ENCODE data around the gene ZRANB1.

Gene ZRANB1

GRCh38 chr10:125008689-125009638 is 67.0 kb downstream of the ZRANB1 start:
- H3K4me1 ChIP-seq (ENCODE audit: control insufficient read depth in 5 of 5, insufficient read depth in 5 of 5, low read length in 5 of 5), result peaks cover 0 to 35% (median 13%) of the 10 kb centered on the region in 5 donors
- no peaks in the 10 kb centered on the region for H3K27me3 ChIP-seq (ENCODE audit: control insufficient read depth in 5 of 5, insufficient read depth in 4 of 5, low read length in 5 of 5)
- H3K36me3 ChIP-seq (ENCODE audit: control insufficient read depth in 5 of 5, insufficient read depth in 5 of 5, low read length in 5 of 5), result peaks cover 0 to 37% (median 17%) of the 10 kb centered on the region in 5 donors
- no peaks in the 10 kb centered on the region for H3K9me3 ChIP-seq (ENCODE audit: control insufficient read depth in 5 of 5, low read length in 5 of 5)
- no peak overlapping the region for H3K27ac ChIP-seq (ENCODE audit: low read depth, low read length)
- H3K9ac ChIP-seq (ENCODE audit: low read length in 5 of 5), result no peak overlapping the region
- H3K4me3 ChIP-seq (ENCODE audit: low read depth in 1 of 5, low read length in 5 of 5), result no peak overlapping the region

- Histone ChIP-seq H3K27me3 (ENCODE audit: control insufficient read depth in 5 of 5, insufficient read depth in 4 of 5, low read length in 5 of 5) (no peaks in the 10 kb centered on the region), H3K4me1 (ENCODE audit: control insufficient read depth in 5 of 5, insufficient read depth in 5 of 5, low read length in 5 of 5) (peaks cover 4 to 41% (median 19%) of the 10 kb centered on the region in 5 donors), H3K9ac (ENCODE audit: low read length in 5 of 5) (no peak overlapping the region), H3K4me3 (ENCODE audit: low read depth in 1 of 5, low read length in 5 of 5) (no peak overlapping the region), H3K27ac (ENCODE audit: low read depth, low read length) (no peak overlapping the region), H3K9me3 (ENCODE audit: control insufficient read depth in 5 of 5, low read length in 5 of 5) (no peaks in the 10 kb centered on the region), H3K36me3 (ENCODE audit: control insufficient read depth in 5 of 5, insufficient read depth in 5 of 5, low read length in 5 of 5) (peaks cover 0 to 30% (median 14%) of the 10 kb centered on the region in 5 donors)
Measured at GRCh38 chr10:125009661-125010161, 67.8 kb downstream of the ZRANB1 start.

GRCh38 chr10:125010362-125010761 is 68.4 kb downstream of the ZRANB1 start:
- peaks cover 0 to 24% (median 11%) of the 10 kb centered on the region in 5 donors for H3K36me3 ChIP-seq (ENCODE audit: control insufficient read depth in 5 of 5, insufficient read depth in 5 of 5, low read length in 5 of 5)
- peaks cover 10 to 48% (median 25%) of the 10 kb centered on the region in 5 donors for H3K4me1 ChIP-seq (ENCODE audit: control insufficient read depth in 5 of 5, insufficient read depth in 5 of 5, low read length in 5 of 5)
- no peaks in the 10 kb centered on the region for H3K9me3 ChIP-seq (ENCODE audit: control insufficient read depth in 5 of 5, low read length in 5 of 5)
- H3K4me3 ChIP-seq (ENCODE audit: low read depth in 1 of 5, low read length in 5 of 5), result no peak overlapping the region
- no peak overlapping the region for H3K9ac ChIP-seq (ENCODE audit: low read length in 5 of 5)
- no peaks in the 10 kb centered on the region for H3K27me3 ChIP-seq (ENCODE audit: control insufficient read depth in 5 of 5, insufficient read depth in 4 of 5, low read length in 5 of 5)
- H3K27ac ChIP-seq (ENCODE audit: low read depth, low read length), result no peak overlapping the region

- no peaks in the 10 kb centered on the region for H3K9me3 ChIP-seq (ENCODE audit: control insufficient read depth in 5 of 5, low read length in 5 of 5)
- H3K27ac ChIP-seq (ENCODE audit: low read depth, low read length), result no peak overlapping the region
- peaks cover 0 to 20% (median 7%) of the 10 kb centered on the region in 5 donors for H3K36me3 ChIP-seq (ENCODE audit: control insufficient read depth in 5 of 5, insufficient read depth in 5 of 5, low read length in 5 of 5)
- H3K4me3 ChIP-seq (ENCODE audit: low read depth in 1 of 5, low read length in 5 of 5), result no peak overlapping the region
- no peak overlapping the region for H3K9ac ChIP-seq (ENCODE audit: low read length in 5 of 5)
- no peaks in the 10 kb centered on the region for H3K27me3 ChIP-seq (ENCODE audit: control insufficient read depth in 5 of 5, insufficient read depth in 4 of 5, low read length in 5 of 5)
- peaks cover 18 to 57% (median 34%) of the 10 kb centered on the region in 5 donors for H3K4me1 ChIP-seq (ENCODE audit: control insufficient read depth in 5 of 5, insufficient read depth in 5 of 5, low read length in 5 of 5)
Measured at GRCh38 chr10:125011171-125011925, 69.4 kb downstream of the ZRANB1 start.

- Histone ChIP-seq H3K4me1 (ENCODE audit: control insufficient read depth in 5 of 5, insufficient read depth in 5 of 5, low read length in 5 of 5) (peaks cover 15 to 57% (median 36%) of the 10 kb centered on the region in 5 donors), H3K27me3 (ENCODE audit: control insufficient read depth in 5 of 5, insufficient read depth in 4 of 5, low read length in 5 of 5) (no peaks in the 10 kb centered on the region), H3K36me3 (ENCODE audit: control insufficient read depth in 5 of 5, insufficient read depth in 5 of 5, low read length in 5 of 5) (peaks cover 0 to 16% (median 7%) of the 10 kb centered on the region in 5 donors), H3K27ac (ENCODE audit: low read depth, low read length) (no peak overlapping the region), H3K4me3 (ENCODE audit: low read depth in 1 of 5, low read length in 5 of 5) (no peak overlapping the region), H3K9ac (ENCODE audit: low read length in 5 of 5) (no peak overlapping the region), H3K9me3 (ENCODE audit: control insufficient read depth in 5 of 5, low read length in 5 of 5) (no peaks in the 10 kb centered on the region)
Measured at GRCh38 chr10:125011926-125012705, 70.2 kb downstream of the ZRANB1 start.

GRCh38 chr10:125012851-125013528 is 71.1 kb downstream of the ZRANB1 start:
- Histone ChIP-seq H3K27me3 (ENCODE audit: control insufficient read depth in 5 of 5, insufficient read depth in 4 of 5, low read length in 5 of 5) (no peaks in the 10 kb centered on the region), H3K27ac (ENCODE audit: low read depth, low read length) (no peak overlapping the region), H3K4me3 (ENCODE audit: low read depth in 1 of 5, low read length in 5 of 5) (no peak overlapping the region), H3K4me1 (ENCODE audit: control insufficient read depth in 5 of 5, insufficient read depth in 5 of 5, low read length in 5 of 5) (peaks cover 20 to 59% (median 39%) of the 10 kb centered on the region in 5 donors), H3K9ac (ENCODE audit: low read length in 5 of 5) (no peak overlapping the region), H3K36me3 (ENCODE audit: control insufficient read depth in 5 of 5, insufficient read depth in 5 of 5, low read length in 5 of 5) (peaks cover 0 to 14% (median 7%) of the 10 kb centered on the region in 5 donors), H3K9me3 (ENCODE audit: control insufficient read depth in 5 of 5, low read length in 5 of 5) (no peaks in the 10 kb centered on the region)

GRCh38 chr10:125013529-125013872 is 71.6 kb downstream of the ZRANB1 start:
- Histone ChIP-seq H3K27me3 (ENCODE audit: control insufficient read depth in 5 of 5, insufficient read depth in 4 of 5, low read length in 5 of 5) (no peaks in the 10 kb centered on the region), H3K9ac (ENCODE audit: low read length in 5 of 5) (no peak overlapping the region), H3K36me3 (ENCODE audit: control insufficient read depth in 5 of 5, insufficient read depth in 5 of 5, low read length in 5 of 5) (peaks cover 0 to 9% (median 6%) of the 10 kb centered on the region in 5 donors), H3K9me3 (ENCODE audit: control insufficient read depth in 5 of 5, low read length in 5 of 5) (no peaks in the 10 kb centered on the region), H3K4me1 (ENCODE audit: control insufficient read depth in 5 of 5, insufficient read depth in 5 of 5, low read length in 5 of 5) (peaks cover 21 to 64% (median 42%) of the 10 kb centered on the region in 5 donors), H3K4me3 (ENCODE audit: low read depth in 1 of 5, low read length in 5 of 5) (no peak overlapping the region), H3K27ac (ENCODE audit: low read depth, low read length) (no peak overlapping the region)

GRCh38 chr10:125014086-125014830 is 72.3 kb downstream of the ZRANB1 start:
- no peak overlapping the region for H3K9ac ChIP-seq (ENCODE audit: low read length in 5 of 5)
- peak overlapping the region in 1 of 5 donors; percentile 2 for H3K4me3 ChIP-seq (ENCODE audit: low read depth in 1 of 5, low read length in 5 of 5)
- peaks cover 26 to 72% (median 49%) of the 10 kb centered on the region in 5 donors for H3K4me1 ChIP-seq (ENCODE audit: control insufficient read depth in 5 of 5, insufficient read depth in 5 of 5, low read length in 5 of 5)
- no peaks in the 10 kb centered on the region for H3K27me3 ChIP-seq (ENCODE audit: control insufficient read depth in 5 of 5, insufficient read depth in 4 of 5, low read length in 5 of 5)
- peaks cover 0 to 9% (median 6%) of the 10 kb centered on the region in 5 donors for H3K36me3 ChIP-seq (ENCODE audit: control insufficient read depth in 5 of 5, insufficient read depth in 5 of 5, low read length in 5 of 5)
- no peaks in the 10 kb centered on the region for H3K9me3 ChIP-seq (ENCODE audit: control insufficient read depth in 5 of 5, low read length in 5 of 5)
- peak overlapping the region; percentile 50 for H3K27ac ChIP-seq (ENCODE audit: low read depth, low read length)
